ENCODE results near the gene TAF11L7. TPM values are rescaled to one million over a fixed set of nuclear protein-coding genes. Genes with fewer than 3 reads are reported as not detected.
"Not testable (repeated sequence)": the region's sequence is repeated elsewhere in the genome, so short reads cannot be mapped to it uniquely, and the experiment has no call there.

Gene TAF11L7
- not detected in 2 replicates for total RNA-seq (2011; cell fraction: chromatin; rRNA removed; ENCODE audit: low replicate concordance)
- total RNA-seq (2011; cell fraction: nucleolus; rRNA removed): not detected in 2 replicates
- not detected in 2 replicates for total RNA-seq (2011; cell fraction: nucleoplasm; rRNA removed)
- total RNA-seq (2014; rRNA removed): not detected in 2 replicates
- total RNA-seq (2014; rRNA removed; fragmentation: Illumina TruSeq; extraction: Trizol): not detected in 2 replicates
- total RNA-seq (2015; rRNA removed; fragmentation: Illumina TruSeq; extraction: Trizol): not detected in 2 replicates
- not detected in 2 replicates for total RNA-seq (2021)
- 1.9 TPM in 1 of 2 replicates, not detected in the other for polyA plus RNA-seq (2011; rRNA removed)
- not detected in 2 replicates for polyA plus RNA-seq (2011; cell fraction: cytosol; rRNA removed)
- polyA plus RNA-seq (2011; cell fraction: nucleus; rRNA removed): not detected in 2 replicates
- polyA plus RNA-seq (2012): not detected in 2 replicates
- not detected in 2 replicates for polyA plus RNA-seq (2014; fragmentation: Illumina TruSeq; extraction: Trizol)
- polyA plus RNA-seq (2014; fragmentation: Nextera tagmentation; extraction: Ambion mirVana): under 1 TPM in 1 of 2 experiments, not detected in 1; 0.27 TPM
- 0.20 TPM in 1 of 2 replicates, not detected in the other for polyA plus RNA-seq (2014; rRNA removed)
- not detected in 2 replicates for polyA minus RNA-seq (2011; rRNA and poly(A)+ RNA removed)
- polyA minus RNA-seq (2011; cell fraction: cytosol; rRNA and poly(A)+ RNA removed): 2.7 TPM in 1 of 2 replicates, not detected in the other
- not detected in 2 replicates for polyA minus RNA-seq (2011; cell fraction: nucleus; rRNA and poly(A)+ RNA removed)
- Bru-seq, nascent RNA: not detected
- not detected for BruChase-seq, experiment 1, labeled RNA remaining after a 2-hour chase
- not detected for BruChase-seq, experiment 2, labeled RNA remaining after a 6-hour chase
- long read RNA-seq, experiment 1: 0 reads
- long read RNA-seq, experiment 2, partial matches to known transcripts: 0 of 1 reads
- long read RNA-seq, experiment 2, other reads (novel, unspliced or antisense): 0 of 1 reads
- long read RNA-seq, experiment 3: 0 reads

DNA sequence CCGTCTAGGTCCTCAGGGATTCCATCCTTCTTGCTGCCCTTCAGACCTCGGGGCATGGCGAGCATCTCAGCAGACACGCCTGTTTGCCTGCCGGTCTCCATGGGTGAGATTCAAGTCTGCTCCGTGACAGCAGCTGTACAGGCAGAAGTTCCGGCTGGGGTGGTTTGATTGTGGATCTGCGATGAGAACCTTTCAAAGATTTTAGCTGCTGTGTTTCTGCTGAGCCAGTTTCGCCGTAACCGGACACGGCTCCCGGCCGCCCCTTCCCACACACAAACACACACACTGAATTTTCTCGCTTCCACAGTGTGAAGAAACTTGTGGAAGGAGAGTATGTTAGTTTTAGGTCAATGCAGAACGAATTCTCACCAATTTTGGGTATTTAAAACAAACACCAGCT is at the start of gene TAF11L7:
Gene TAF11L7, minus strand, starts transcription at position 101 of the 400 bp plus-strand sequence.
- ATAC-seq; H3K79me2 ChIP-seq (ENCODE audit: control insufficient read depth, insufficient read depth, low read length); POLR2A ChIA-PET; H2AFZ ChIP-seq (ENCODE audit: low read depth, low read length); H3K36me3 ChIP-seq (ENCODE audit: control insufficient read depth, insufficient read depth, low read length); H3K4me3 ChIP-seq; H3K4me2 ChIP-seq (ENCODE audit: insufficient read depth, low read length); BruUV-seq (replicated peaks); CTCF ChIA-PET (ENCODE audit: low intra/inter-chr PET ratio); intact Hi-C loops (cut with micrococcal nuclease); H3K9ac ChIP-seq (ENCODE audit: insufficient read depth in 1 of 2, low read depth in 2 of 2, low read length in 2 of 2); FAIRE-seq; H3K27ac ChIP-seq (ENCODE audit: extremely low read depth, low read depth, low read length); H3K9me3 ChIP-seq (replicated peaks; ENCODE audit: control insufficient read depth, insufficient read depth, low read depth, low read length); H3K27me3 ChIP-seq (ENCODE audit: control insufficient read depth in 2 of 2, insufficient read depth in 2 of 2, low read length in 2 of 2); H4K20me1 ChIP-seq (replicated peaks; ENCODE audit: control insufficient read depth, insufficient read depth, low read length); H3K4me1 ChIP-seq (replicated peaks in 1 of 2; ENCODE audit: control insufficient read depth in 2 of 2, insufficient read depth in 2 of 2, low read length in 2 of 2); DNase-seq (ENCODE audit: extremely low read depth in 1 of 4, low spot score in 3 of 4); H3K9me1 ChIP-seq (ENCODE audit: control insufficient read depth, insufficient read depth, low read length): not testable (repeated sequence)
- WGBS (ENCODE audit: insufficient coverage, low coverage, missing lambda C conversion rate): no CpG with 5 or more reads among the region's 16 CpGs
- in situ Hi-C loops (cut with MboI): loop anchor here (25.0 kb wide), 2 partner anchors 348 to 673 kb away; no protein-coding TSS in a partner anchor

GRCh38 chr5:17634160-17634559 is 48.6 kb upstream of the TAF11L7 start, which contains the start of gene TAF11L14:
Gene TAF11L14 (plus strand): TSS chr5:17634460.
- H3K9me3 ChIP-seq (replicated peaks; ENCODE audit: control insufficient read depth, insufficient read depth, low read depth, low read length): no peaks in the 10 kb centered on the region
- in situ Hi-C loops (cut with MboI) (no loop called here), intact Hi-C loops (cut with micrococcal nuclease) (no loop called here)
- 0% methylated on average over 5 of the region's 5 CpGs for WGBS (ENCODE audit: insufficient coverage, low coverage, missing lambda C conversion rate)
- no peaks in the 10 kb centered on the region for H3K36me3 ChIP-seq (ENCODE audit: control insufficient read depth, insufficient read depth, low read length)
- DNase-seq (ENCODE audit: extremely low read depth in 1 of 4, low spot score in 3 of 4): no peak
- no TSS peak for BruUV-seq (replicated peaks)
- no peak for FAIRE-seq
- no peaks in the 10 kb centered on the region for H3K9me1 ChIP-seq (ENCODE audit: control insufficient read depth, insufficient read depth, low read length)
- H3K4me1 ChIP-seq (replicated peaks in 1 of 2; ENCODE audit: control insufficient read depth in 2 of 2, insufficient read depth in 2 of 2, low read length in 2 of 2): no peaks in the 10 kb centered on the region
- H3K27me3 ChIP-seq (ENCODE audit: control insufficient read depth in 2 of 2, insufficient read depth in 2 of 2, low read length in 2 of 2): no peaks in the 10 kb centered on the region
- ChIA-PET POLR2A (no interaction called here), CTCF (ENCODE audit: low intra/inter-chr PET ratio) (no interaction called here)
- no peaks in the 10 kb centered on the region for H3K79me2 ChIP-seq (ENCODE audit: control insufficient read depth, insufficient read depth, low read length)
- H2AFZ ChIP-seq (ENCODE audit: low read depth, low read length): no peak within 1 kb of the TSS
- no peak for ATAC-seq
- no peaks in the 10 kb centered on the region for H4K20me1 ChIP-seq (replicated peaks; ENCODE audit: control insufficient read depth, insufficient read depth, low read length)
- H3K27ac ChIP-seq (ENCODE audit: extremely low read depth, low read depth, low read length): no peak within 1 kb of the TSS
- no peak within 1 kb of the TSS for H3K4me3 ChIP-seq
- no peak for TF ChIP-seq NFYB (IDR thresholded peaks at IDR 0.05; ENCODE audit: extremely low read depth, insufficient read length)
- H3K9ac ChIP-seq (ENCODE audit: insufficient read depth in 1 of 2, low read depth in 2 of 2, low read length in 2 of 2): no peak within 1 kb of the TSS
- H3K4me2 ChIP-seq (ENCODE audit: insufficient read depth, low read length): no peak within 1 kb of the TSS

- in situ Hi-C loops (cut with MboI); H3K4me2 ChIP-seq (ENCODE audit: insufficient read depth, low read length); POLR2A ChIA-PET; H3K9me1 ChIP-seq (ENCODE audit: control insufficient read depth, insufficient read depth, low read length); H3K36me3 ChIP-seq (ENCODE audit: control insufficient read depth, insufficient read depth, low read length); BruUV-seq (replicated peaks); H3K9ac ChIP-seq (ENCODE audit: insufficient read depth in 1 of 2, low read depth in 2 of 2, low read length in 2 of 2); H3K4me3 ChIP-seq; intact Hi-C loops (cut with micrococcal nuclease); H3K4me1 ChIP-seq (replicated peaks in 1 of 2; ENCODE audit: control insufficient read depth in 2 of 2, insufficient read depth in 2 of 2, low read length in 2 of 2); CTCF ChIA-PET (ENCODE audit: low intra/inter-chr PET ratio); H2AFZ ChIP-seq (ENCODE audit: low read depth, low read length); FAIRE-seq; H3K9me3 ChIP-seq (replicated peaks; ENCODE audit: control insufficient read depth, insufficient read depth, low read depth, low read length); H3K27me3 ChIP-seq (ENCODE audit: control insufficient read depth in 2 of 2, insufficient read depth in 2 of 2, low read length in 2 of 2); DNase-seq (ENCODE audit: extremely low read depth in 1 of 4, low spot score in 3 of 4); H3K27ac ChIP-seq (ENCODE audit: extremely low read depth, low read depth, low read length); H4K20me1 ChIP-seq (replicated peaks; ENCODE audit: control insufficient read depth, insufficient read depth, low read length); H3K79me2 ChIP-seq (ENCODE audit: control insufficient read depth, insufficient read depth, low read length); ATAC-seq: not testable (repeated sequence)
- 0% methylated on average over 5 of the region's 12 CpGs for WGBS (ENCODE audit: insufficient coverage, low coverage, missing lambda C conversion rate)
Observed at GRCh38 chr5:17631788-17632187, 46.2 kb upstream of the TAF11L7 start, which contains the start of gene TAF11L13. Gene TAF11L13 (plus strand): TSS chr5:17632088.
